HG03520 (cell line): ENCODE results near the gene PTPRD.

Source experiments
- ATAC-seq: cut with Tn5 transposase; IDR thresholded peaks from one replicate; pipeline ENCODE4 v1.9.1; 2021; ENCODE audit warnings: mild to moderate bottlenecking, moderate library complexity; ENCODE audit not compliant: unreplicated experiment

Gene PTPRD

GRCh38 chr9:8388132-8388531 lies 2224.7 kb downstream of the PTPRD start:
- no peak for ATAC-seq

- ATAC-seq: no peak
Measured at GRCh38 chr9:8384091-8384490, 2228.7 kb downstream of the PTPRD start.

- no peak for ATAC-seq
Measured at GRCh38 chr9:8382777-8383527, 2229.8 kb downstream of the PTPRD start.

- no peak for ATAC-seq
Measured at GRCh38 chr9:8382266-8382665, 2230.5 kb downstream of the PTPRD start.

GRCh38 chr9:8381601-8382000 lies 2231.2 kb downstream of the PTPRD start:
- no peak for ATAC-seq

GRCh38 chr9:8374471-8374870 lies 2238.3 kb downstream of the PTPRD start:
- ATAC-seq: no peak

- no peak for ATAC-seq
Measured at GRCh38 chr9:8371686-8372085, 2241.1 kb downstream of the PTPRD start.

GRCh38 chr9:8366161-8366926 lies 2246.5 kb downstream of the PTPRD start:
- ATAC-seq: no peak

GRCh38 chr9:8365466-8366160 lies 2247.2 kb downstream of the PTPRD start:
- no peak for ATAC-seq

- ATAC-seq: no peak
Measured at GRCh38 chr9:8365029-8365428, 2247.8 kb downstream of the PTPRD start.

GRCh38 chr9:8364026-8364752 lies 2248.6 kb downstream of the PTPRD start:
- ATAC-seq: no peak

- ATAC-seq: no peak
Measured at GRCh38 chr9:8362250-8362649, 2250.6 kb downstream of the PTPRD start.

GRCh38 chr9:8361364-8361763 lies 2251.4 kb downstream of the PTPRD start:
- ATAC-seq: no peak

GRCh38 chr9:8356406-8356805 lies 2256.4 kb downstream of the PTPRD start:
- no peak for ATAC-seq

GRCh38 chr9:8351436-8351835 lies 2261.4 kb downstream of the PTPRD start:
- no peak for ATAC-seq

- no peak for ATAC-seq
Measured at GRCh38 chr9:8349901-8350300, 2262.9 kb downstream of the PTPRD start.

GRCh38 chr9:8349376-8349775 lies 2263.4 kb downstream of the PTPRD start:
- no peak for ATAC-seq

- ATAC-seq: no peak
Measured at GRCh38 chr9:8348756-8349155, 2264.0 kb downstream of the PTPRD start.

- ATAC-seq: no peak
Measured at GRCh38 chr9:8346296-8346695, 2266.5 kb downstream of the PTPRD start.

- ATAC-seq: no peak
Measured at GRCh38 chr9:8338767-8339510, 2273.9 kb downstream of the PTPRD start.
